H9 (cell line): ENCODE results near the gene KLF15. TPM values are rescaled to one million over a fixed set of nuclear protein-coding genes. Genes with fewer than 3 reads are reported as not detected.

Experiments
- DNase-seq: peaks from one replicate; pipeline ENCODE4 v3.0.0-alpha.2; 2017
- H2AFZ ChIP-seq: one replicate; pipeline ENCODE4 v1.6.1; 2013; ENCODE audit warnings: mild to moderate bottlenecking, low read length, control low read depth, moderate library complexity
- H2AK5ac ChIP-seq: 2 replicates; pipeline ENCODE4 v1.6.1; 2013; ENCODE audit warnings: low read length, control low read depth, mixed read lengths; ENCODE audit not compliant: insufficient read length
- H2BK120ac ChIP-seq: one replicate; pipeline ENCODE4 v1.6.1; 2013; ENCODE audit warnings: low read depth, mild to moderate bottlenecking, low read length, control low read depth, inconsistent platforms; ENCODE audit not compliant: poor library complexity, severe bottlenecking
- H2BK12ac ChIP-seq: 2 replicates; pipeline ENCODE4 v1.6.1; 2013; ENCODE audit warnings: low read length, control low read depth, mixed read lengths, low read depth; ENCODE audit not compliant: insufficient read length
- H2BK15ac ChIP-seq: 2 replicates; pipeline ENCODE4 v1.6.1; 2013; ENCODE audit warnings: low read depth, low read length, control low read depth
- H2BK20ac ChIP-seq: one replicate; pipeline ENCODE4 v1.6.1; 2013; ENCODE audit warnings: low read depth, mild to moderate bottlenecking, low read length, control low read depth, inconsistent platforms; ENCODE audit not compliant: poor library complexity, severe bottlenecking
- H2BK5ac ChIP-seq: 2 replicates; pipeline ENCODE4 v1.6.1; 2013; ENCODE audit warnings: low read length, control low read depth, mixed read lengths; ENCODE audit not compliant: insufficient read length
- H3K14ac ChIP-seq: 2 replicates; pipeline ENCODE4 v1.6.1; 2013; ENCODE audit warnings: low read length, control low read depth; ENCODE audit not compliant: insufficient read depth
- H3K18ac ChIP-seq: 2 replicates; pipeline ENCODE4 v1.6.1; 2013; ENCODE audit warnings: low read depth, mild to moderate bottlenecking, mixed read lengths, low read length, control low read depth; ENCODE audit not compliant: insufficient read length
- H3K23ac ChIP-seq: 2 replicates; pipeline ENCODE4 v1.6.1; 2013; ENCODE audit warnings: low read length, control low read depth, mixed read lengths, low read depth; ENCODE audit not compliant: insufficient read length
- H3K23me2 ChIP-seq: 2 replicates; pipeline ENCODE4 v1.6.1; 2013; ENCODE audit warnings: low read depth, mild to moderate bottlenecking, mixed read lengths, low read length, control low read depth; ENCODE audit not compliant: insufficient read length, poor library complexity, severe bottlenecking
- H3K27ac ChIP-seq: 2 replicates; pipeline ENCODE4 v1.5.1; 2013; ENCODE audit warnings: low read length, control low read depth, mixed read lengths, low read depth; ENCODE audit not compliant: insufficient read length
- H3K27me3 ChIP-seq: 2 replicates; pipeline ENCODE4 v1.6.1; 2013; ENCODE audit warnings: low read length, control low read depth, inconsistent platforms; ENCODE audit not compliant: insufficient read depth
- H3K4ac ChIP-seq: 2 replicates; pipeline ENCODE4 v1.6.1; 2013; ENCODE audit warnings: low read depth, mild to moderate bottlenecking, control low read depth, inconsistent platforms, low read length, moderate library complexity
- H3K4me1 ChIP-seq: 2 replicates; pipeline ENCODE4 v1.6.1; 2013; ENCODE audit warnings: low read length, control low read depth, inconsistent platforms; ENCODE audit not compliant: insufficient read depth
- H3K4me2 ChIP-seq: 2 replicates; pipeline ENCODE4 v1.6.1; 2013; ENCODE audit warnings: low read length, control low read depth, mixed read lengths; ENCODE audit not compliant: insufficient read length, insufficient read depth
- H3K56ac ChIP-seq: 2 replicates; pipeline ENCODE4 v1.6.1; 2013; ENCODE audit warnings: low read depth, mild to moderate bottlenecking, mixed read lengths, low read length, control low read depth; ENCODE audit not compliant: insufficient read length
- H3K79me1 ChIP-seq: 2 replicates; pipeline ENCODE4 v1.6.1; 2013; ENCODE audit warnings: low read depth, mild to moderate bottlenecking, moderate library complexity, low read length, control low read depth, inconsistent platforms; ENCODE audit not compliant: insufficient read depth, poor library complexity, severe bottlenecking
- H3K79me2 ChIP-seq: 2 replicates; pipeline ENCODE4 v1.6.1; 2013; ENCODE audit warnings: low read length, control low read depth, inconsistent platforms; ENCODE audit not compliant: insufficient read depth
- H3K9ac ChIP-seq: 2 replicates; pipeline ENCODE4 v1.6.1; 2013; ENCODE audit warnings: low read length, control low read depth, mixed read lengths; ENCODE audit not compliant: insufficient read length; ENCODE audit errors: extremely low read depth
- H3K9me3 ChIP-seq: one replicate; pipeline ENCODE4 v1.6.1; 2013; ENCODE audit warnings: low read depth, low read length, inconsistent platforms; ENCODE audit not compliant: control insufficient read depth
- H3T11ph ChIP-seq: one replicate; pipeline ENCODE4 v1.6.1; 2013; ENCODE audit warnings: mild to moderate bottlenecking, low read length, control low read depth, inconsistent platforms
- H4K20me1 ChIP-seq: one replicate; pipeline ENCODE4 v1.6.1; 2013; ENCODE audit not compliant: control insufficient read depth, insufficient read length, insufficient read depth
- H4K5ac ChIP-seq: 2 replicates; pipeline ENCODE4 v1.6.1; 2013; ENCODE audit warnings: low read depth, mild to moderate bottlenecking, mixed read lengths, low read length, control low read depth; ENCODE audit not compliant: insufficient read length
- H4K8ac ChIP-seq: replicated peaks from 2 replicates; pipeline ENCODE4 v1.6.1; 2013; ENCODE audit warnings: low read length, control low read depth, mixed read lengths, low read depth; ENCODE audit not compliant: insufficient read length
- H4K91ac ChIP-seq: 2 replicates; pipeline ENCODE4 v1.6.1; 2013; ENCODE audit warnings: low read depth, mild to moderate bottlenecking, moderate library complexity, mixed read lengths, low read length, control low read depth; ENCODE audit not compliant: insufficient read length
- H3K27ac Mint-ChIP-seq, 3 experiments: 2 replicates in 2 of 3; 3 replicates in 1 of 3; pipeline ENCODE4 v1.8.0; 2020 to 2021; ENCODE audit warnings: mixed read lengths in 3 of 3, mild to moderate bottlenecking in 1 of 3, moderate library complexity in 1 of 3
- H3K27me3 Mint-ChIP-seq: 2 replicates; pipeline ENCODE4 v1.8.0; 2021; ENCODE audit warnings: low read depth, mild to moderate bottlenecking, moderate library complexity, mixed read lengths
- H3K36me3 Mint-ChIP-seq, 3 experiments: 2 replicates in 2 of 3; 3 replicates in 1 of 3; pipeline ENCODE4 v1.8.0; 2020 to 2021; ENCODE audit warnings: low read depth in 3 of 3, mixed read lengths in 3 of 3; ENCODE audit not compliant: insufficient read depth in 1 of 3
- H3K4me1 Mint-ChIP-seq, 2 experiments: 2 replicates each; pipeline ENCODE4 v1.8.0; 2020; ENCODE audit warnings: mixed read lengths in 2 of 2
- H3K4me3 Mint-ChIP-seq, 2 experiments: 2 replicates in 1 of 2; 3 replicates in 1 of 2; pipeline ENCODE4 v1.8.0; 2020 to 2021; ENCODE audit warnings: mild to moderate bottlenecking in 2 of 2, mixed read lengths in 2 of 2, moderate library complexity in 1 of 2
- H3K9me3 Mint-ChIP-seq, 2 experiments: 2 replicates in 1 of 2; 3 replicates in 1 of 2; pipeline ENCODE4 v1.8.0; 2020; ENCODE audit warnings: mild to moderate bottlenecking in 2 of 2, mixed read lengths in 2 of 2, moderate library complexity in 1 of 2
- CTCF ChIP-seq: fragments of 200-600 bp; sonication (generic); conservative IDR thresholded peaks from 3 replicates; pipeline ENCODE4 v1.8.0; 2021; ENCODE audit warnings: antibody characterized with exemption, mild to moderate bottlenecking
- WGBS: extraction: QIAGEN DNeasy Blood & Tissue Kit; methylation state at CpG from one replicate; pipeline ENCODE4 v1.1.7; 2013; ENCODE audit warnings: missing lambda C conversion rate, low lambda C conversion rate, mixed read lengths; ENCODE audit not compliant: insufficient read length; ENCODE audit errors: extremely low coverage; 5-methylcytosine and 5-hydroxymethylcytosine counted together
- total RNA-seq: library from RNA; stranded (reverse); gene quantifications from 2 replicates; pipeline ENCODE4 v1.2.1, GENCODE V29; 2021

The KLF15 gene
- total RNA-seq, 1 experiment from 2014 or later = 10.8 TPM

- no peak overlapping the region for H2AFZ ChIP-seq
- no peaks in the 10 kb centered on the region for H3K79me2 ChIP-seq
- H3T11ph ChIP-seq = no peak overlapping the region
- DNase-seq = no peak
- Mint-ChIP-seq H3K9me3 (0 out of 5 replicates have a peak, but pooled peaks cover 0 to 2% of the 10 kb centered on the region in 2 experiments), H3K27ac (no peak overlapping the region), H3K36me3 (no peaks in the 10 kb centered on the region; a peak in 1 of 7 replicates), H3K4me1 (peaks cover 6 to 9% of the 10 kb centered on the region in 2 experiments), H3K27me3 (peaks cover 3% of the 10 kb centered on the region), H3K4me3 (no peak overlapping the region)
- H2BK15ac ChIP-seq = no peak overlapping the region
- H2AK5ac ChIP-seq = no peak overlapping the region
- H3K18ac ChIP-seq = no peak overlapping the region
- no peaks in the 10 kb centered on the region for H3K23me2 ChIP-seq
- no peak overlapping the region for H3K9ac ChIP-seq
- no peaks in the 10 kb centered on the region for H3K27me3 ChIP-seq
- no peak overlapping the region for H3K23ac ChIP-seq
- no peaks in the 10 kb centered on the region for H3K9me3 ChIP-seq
- TF ChIP-seq CTCF = no peak
- WGBS = no CpG with 5 or more reads among the region's 2 CpGs
- H3K4me2 ChIP-seq = no peak overlapping the region
- H3K4ac ChIP-seq = no peak overlapping the region
- H2BK20ac ChIP-seq = no peak overlapping the region
- H3K27ac ChIP-seq = no peak overlapping the region
- no peak overlapping the region for H4K8ac ChIP-seq
- H4K20me1 ChIP-seq = no peaks in the 10 kb centered on the region
- no peak overlapping the region for H2BK120ac ChIP-seq
- H2BK5ac ChIP-seq = no peak overlapping the region
- no peak overlapping the region for H4K91ac ChIP-seq
- no peak overlapping the region for H3K56ac ChIP-seq
- H3K14ac ChIP-seq = no peak overlapping the region
- H3K4me1 ChIP-seq = no peaks in the 10 kb centered on the region
- no peak overlapping the region for H4K5ac ChIP-seq
- H2BK12ac ChIP-seq = no peak overlapping the region
- H3K79me1 ChIP-seq = no peaks in the 10 kb centered on the region
Observed at GRCh38 chr3:126369490-126369889, 12.3 kb upstream of the KLF15 start.
